ENCODE measurements around the gene KCNQ1.

KCNQ1 gene

DNA sequence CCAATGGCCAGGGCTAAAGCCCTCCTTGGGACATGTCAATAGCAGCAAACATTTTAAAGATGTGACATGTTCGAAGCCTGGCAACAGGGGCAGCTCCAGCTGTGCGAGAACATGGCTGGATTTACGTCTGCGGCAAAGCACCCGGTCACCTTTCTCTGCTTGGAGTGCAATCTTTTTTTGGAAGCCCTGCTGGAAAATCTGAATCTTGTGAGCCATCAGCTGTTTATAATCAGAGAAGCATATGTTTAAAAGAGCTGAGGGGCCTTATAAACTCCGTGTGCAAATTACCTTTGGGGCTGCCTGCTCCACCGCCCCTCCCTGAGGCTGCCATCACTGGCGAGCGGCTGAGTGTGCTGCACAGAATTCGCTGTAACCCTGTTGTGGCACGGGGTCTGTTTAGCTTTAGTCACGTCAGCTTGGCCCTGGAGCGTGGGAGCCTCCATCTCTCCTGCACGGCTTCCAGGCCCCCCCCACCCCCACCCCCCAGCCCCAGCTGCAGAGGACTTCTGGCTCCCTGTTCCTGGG lies 264.0 kb downstream of the KCNQ1 start:
- DNase-seq = no peak

DNA sequence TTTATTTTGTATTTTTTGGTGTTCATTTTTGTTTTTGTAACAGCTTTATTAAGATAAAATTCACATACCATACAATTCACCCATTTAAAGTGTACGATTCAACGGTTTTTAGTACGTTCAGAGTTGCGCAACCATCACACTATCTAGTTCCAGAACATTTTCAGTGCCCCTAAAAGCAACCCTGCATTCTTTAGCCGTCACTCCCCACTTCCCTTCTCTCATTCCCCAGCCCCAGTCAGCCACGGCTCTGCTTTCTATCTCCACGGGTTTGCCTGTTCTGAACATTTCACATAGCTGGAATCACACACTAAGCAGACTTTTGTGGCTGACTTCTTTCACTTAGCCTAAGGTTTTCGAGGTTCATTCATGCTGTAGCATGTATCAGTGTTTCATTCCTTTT lies 264.6 kb downstream of the KCNQ1 start:
- no peak for DNase-seq

DNA sequence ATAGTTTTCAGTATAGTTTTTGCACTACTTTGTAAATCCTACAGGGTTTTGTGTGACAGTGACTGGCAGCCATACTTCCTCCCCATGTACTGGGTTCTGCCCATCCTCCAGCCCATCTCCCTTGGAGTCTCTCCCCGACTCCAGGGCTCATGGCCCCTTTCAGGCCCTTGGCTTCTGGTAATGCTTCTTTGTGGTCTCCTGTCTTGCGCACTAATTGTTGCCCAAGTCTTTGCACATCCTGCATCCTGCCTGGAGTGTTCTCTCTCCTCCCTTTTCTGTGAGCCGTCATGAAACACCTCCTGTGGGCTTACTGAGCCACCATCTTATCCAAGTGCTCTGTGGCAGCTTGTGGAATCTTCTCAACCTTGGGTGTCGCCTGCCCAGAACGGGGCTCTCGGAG lies 266.4 kb downstream of the KCNQ1 start:
- no peak for DNase-seq

DNA sequence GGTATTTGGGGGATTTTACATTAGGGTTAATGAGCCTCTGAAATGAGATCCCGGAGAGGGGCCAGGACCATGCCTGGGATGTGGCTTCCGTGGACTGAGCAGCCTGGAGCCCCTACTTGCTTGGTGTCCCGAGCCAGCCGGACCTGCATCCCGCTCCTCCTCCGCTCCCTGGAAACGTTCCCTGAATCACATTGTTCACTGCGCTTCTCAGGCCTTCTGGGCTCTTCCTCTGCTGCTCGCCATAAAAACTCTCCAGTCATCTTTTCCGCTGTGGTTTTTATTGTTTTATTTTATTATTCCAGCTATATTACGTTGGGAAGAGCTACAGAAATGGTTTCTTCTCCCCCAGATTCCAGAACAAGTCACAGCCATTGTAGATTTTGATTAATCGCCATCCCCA lies 268.3 kb downstream of the KCNQ1 start:
- DNase-seq = no peak

DNA sequence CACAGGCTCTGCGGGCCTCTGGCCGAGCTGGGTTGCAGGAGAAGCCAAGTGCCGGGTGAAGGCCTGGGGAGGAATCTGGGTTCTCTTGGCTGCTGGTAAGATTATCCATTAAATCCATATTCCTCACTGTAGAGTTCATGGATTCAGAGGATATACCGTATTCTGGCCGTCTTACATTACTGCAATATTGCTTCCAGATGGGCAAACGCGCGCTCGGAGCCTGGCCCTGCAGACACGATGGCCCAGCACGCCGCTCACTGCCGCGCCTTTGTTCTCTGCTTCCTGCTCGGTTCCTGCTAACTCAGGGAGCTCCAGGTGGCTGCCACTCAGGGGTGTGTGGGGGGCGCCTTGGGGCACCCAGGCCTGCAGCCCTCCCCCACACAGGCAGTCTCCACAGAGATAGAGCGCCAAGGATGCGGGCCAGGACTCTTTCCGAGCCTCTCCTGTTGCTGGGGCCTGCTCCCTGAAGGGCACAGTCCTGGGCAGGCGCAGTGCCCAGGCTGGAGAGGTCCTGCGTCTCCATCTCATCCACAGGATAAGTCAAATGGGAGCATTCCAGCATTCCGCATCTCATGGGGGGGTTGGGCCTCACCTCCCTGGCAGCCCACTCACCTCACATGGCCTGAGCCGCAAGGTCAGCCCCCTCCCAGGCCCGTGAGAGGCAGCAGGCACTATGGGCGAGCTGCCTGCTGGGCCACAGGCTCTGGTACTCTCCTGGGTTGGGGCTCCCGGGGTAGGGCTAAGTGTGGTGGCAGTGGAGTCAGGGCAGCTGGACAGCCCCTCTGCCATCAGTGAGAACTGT lies 269.1 kb downstream of the KCNQ1 start:
- no peak for DNase-seq

DNA sequence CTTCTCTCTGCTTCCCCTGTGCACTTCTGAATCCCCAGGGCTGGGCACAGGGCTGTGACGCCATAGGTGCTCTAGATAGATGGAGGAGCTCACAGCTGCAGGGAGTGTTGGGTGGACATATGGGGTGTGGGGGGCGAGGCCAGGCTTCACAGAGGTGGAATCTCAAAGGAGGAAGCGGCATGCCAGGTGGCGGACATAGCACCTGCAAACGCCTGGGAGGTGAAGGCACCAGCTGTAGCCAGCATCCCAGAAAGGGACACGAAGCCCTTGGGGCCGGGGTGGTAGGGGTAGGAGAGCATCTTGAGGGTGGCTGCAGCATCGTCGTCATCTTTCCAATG lies 269.6 kb downstream of the KCNQ1 start:
- DNase-seq = no peak

DNA sequence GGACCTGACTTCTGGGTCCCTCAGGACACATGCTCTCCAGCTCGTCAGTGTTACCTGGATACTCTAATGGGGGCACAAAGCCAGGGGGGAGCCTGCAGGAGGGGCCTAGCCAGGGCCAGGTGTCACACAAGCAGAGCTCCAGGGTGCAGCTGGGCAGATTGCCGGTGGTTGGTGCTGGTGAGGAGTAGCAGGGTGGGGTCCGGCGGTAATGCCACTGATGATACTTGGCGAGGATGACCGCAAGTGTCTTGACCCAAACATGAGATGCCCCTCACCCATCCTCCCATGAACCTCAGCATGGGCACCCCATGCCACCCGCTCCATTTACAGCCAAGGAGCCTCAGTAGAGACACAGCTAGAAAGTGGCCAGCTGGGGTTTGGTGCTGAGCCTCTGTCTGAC lies 270.1 kb downstream of the KCNQ1 start:
- no peak for DNase-seq

DNA sequence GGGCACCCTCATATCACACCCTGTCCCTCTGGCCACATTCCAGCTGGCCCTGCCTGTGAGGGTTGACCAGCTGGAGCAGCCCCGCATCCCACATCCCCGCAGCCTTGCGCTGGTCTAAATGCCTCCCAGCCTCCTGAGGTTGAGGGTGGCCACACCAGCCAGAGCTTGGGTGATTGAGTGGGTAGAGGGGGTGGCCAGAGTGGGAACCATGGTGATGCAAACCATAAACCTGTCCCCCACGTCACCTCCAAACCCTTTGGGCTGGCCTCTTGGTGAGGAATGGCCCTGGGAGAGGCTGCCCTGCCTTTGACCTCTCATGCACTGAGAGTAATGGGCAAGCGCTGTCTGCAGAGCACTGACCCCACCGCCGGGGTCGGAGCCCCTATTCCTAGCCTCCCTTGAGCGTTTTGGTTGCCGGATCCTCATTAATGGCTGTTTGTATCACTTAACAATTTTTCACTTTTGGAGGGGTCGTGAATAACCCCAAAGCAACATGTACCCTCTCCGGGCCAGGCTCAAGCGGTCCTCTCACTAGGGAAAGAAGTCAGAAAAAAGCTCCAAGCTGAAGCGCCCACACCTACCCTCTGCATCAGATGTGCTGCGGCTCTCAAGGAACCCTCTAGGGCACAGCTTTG lies 271.0 kb downstream of the KCNQ1 start:
- no peak for DNase-seq

DNA sequence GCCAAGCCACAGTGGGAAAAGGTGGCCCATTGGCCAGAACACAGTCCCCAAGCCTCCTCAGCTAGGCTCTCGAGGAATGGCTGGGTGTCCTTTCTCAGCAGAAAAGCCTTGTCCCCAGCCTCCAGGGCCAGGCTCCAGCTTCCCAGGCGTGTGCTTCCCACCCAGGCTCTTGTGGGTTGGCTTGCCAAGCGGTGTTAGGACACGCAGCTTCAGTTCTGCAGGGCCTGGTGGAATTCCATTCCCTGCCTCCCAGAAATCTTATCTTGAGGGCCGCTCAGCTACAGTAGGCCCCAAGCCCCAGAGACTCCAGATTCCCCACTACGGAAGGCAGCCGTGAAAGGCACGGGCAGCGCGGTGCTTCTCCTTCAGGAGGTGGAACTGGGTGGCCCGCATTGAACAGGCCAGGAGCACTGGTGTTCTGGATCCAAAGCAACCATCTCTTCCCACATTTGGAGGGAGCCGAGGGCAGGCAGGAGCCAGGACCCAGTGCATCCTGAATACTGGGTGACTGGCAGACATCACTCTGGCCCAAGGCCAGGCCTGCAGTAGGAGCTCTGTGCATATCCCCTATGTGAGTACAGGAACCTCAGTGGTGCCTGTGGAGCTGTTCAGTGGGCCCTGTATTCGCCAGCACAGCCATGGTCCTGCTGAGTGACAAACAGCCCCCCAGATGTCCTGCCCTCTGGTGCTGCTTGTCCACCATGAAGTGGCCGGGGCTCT lies 271.7 kb downstream of the KCNQ1 start:
- no peak for DNase-seq

DNA sequence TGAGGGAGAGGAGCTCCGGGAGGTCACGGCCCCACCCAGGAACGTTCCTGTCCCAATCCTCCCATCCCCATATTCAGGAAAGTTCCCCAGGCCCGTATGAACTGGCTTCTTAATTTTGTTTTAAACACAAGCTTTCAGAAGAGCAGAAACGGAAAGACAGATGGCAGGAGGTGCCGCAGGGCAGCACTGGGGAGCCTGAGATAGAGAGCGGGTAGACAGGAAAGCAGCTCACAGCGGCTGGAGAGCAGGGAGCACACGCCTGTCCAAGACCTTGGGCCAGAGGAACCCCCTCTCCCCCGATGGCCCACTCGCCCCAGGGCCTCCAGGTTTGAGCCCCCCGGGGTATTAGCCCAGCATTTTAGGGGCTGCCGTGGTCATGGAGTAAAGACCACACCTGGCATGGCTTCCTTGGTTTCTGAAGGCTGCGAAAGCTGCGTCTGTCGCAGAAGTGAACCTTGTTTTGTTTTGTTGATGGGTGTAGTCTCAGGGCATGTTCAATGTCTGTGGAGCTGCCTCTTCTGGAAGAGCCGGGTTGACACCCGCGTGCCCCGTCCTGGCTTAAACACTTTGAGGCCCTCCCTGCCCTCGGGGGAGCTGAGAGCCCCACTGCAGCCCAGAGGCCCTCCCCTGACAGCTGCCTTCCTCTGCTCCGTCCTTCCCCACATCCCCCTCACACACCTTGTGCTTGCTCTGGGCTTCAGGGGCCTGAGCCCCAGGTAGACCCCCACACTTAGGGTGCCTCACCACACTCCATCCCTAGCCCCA lies 272.9 kb downstream of the KCNQ1 start:
- DNase-seq = no peak

DNA sequence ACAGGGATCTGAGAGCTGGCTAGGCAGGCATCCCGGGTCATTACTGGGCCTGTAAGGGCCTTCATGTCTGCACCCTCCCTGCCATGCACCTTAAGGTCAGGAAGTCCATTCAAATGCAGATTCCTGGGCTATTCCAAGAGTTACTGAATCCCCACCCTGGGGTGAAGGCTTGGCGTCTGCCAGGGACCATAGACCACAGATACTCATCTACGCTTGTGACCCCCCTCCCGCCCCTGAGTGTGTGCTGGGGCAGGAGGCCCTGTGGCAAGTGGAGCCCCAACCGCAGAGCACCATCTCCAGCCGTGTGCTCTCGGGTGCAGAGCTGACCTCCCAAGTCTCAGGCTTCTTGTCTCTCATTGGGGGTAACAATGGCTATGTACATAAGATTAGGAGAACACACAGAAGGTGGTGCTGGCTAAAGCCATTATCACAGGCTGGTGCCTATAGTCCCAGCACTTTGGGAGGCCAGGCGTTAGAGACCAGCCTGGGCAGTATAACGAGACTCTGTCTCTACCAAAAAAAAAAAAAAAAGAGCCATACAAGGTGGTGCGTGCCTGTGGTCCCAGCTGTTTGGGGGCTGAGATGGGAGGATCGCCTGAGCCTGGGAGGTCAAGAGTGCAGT lies 274.1 kb downstream of the KCNQ1 start:
- DNase-seq = no peak

DNA sequence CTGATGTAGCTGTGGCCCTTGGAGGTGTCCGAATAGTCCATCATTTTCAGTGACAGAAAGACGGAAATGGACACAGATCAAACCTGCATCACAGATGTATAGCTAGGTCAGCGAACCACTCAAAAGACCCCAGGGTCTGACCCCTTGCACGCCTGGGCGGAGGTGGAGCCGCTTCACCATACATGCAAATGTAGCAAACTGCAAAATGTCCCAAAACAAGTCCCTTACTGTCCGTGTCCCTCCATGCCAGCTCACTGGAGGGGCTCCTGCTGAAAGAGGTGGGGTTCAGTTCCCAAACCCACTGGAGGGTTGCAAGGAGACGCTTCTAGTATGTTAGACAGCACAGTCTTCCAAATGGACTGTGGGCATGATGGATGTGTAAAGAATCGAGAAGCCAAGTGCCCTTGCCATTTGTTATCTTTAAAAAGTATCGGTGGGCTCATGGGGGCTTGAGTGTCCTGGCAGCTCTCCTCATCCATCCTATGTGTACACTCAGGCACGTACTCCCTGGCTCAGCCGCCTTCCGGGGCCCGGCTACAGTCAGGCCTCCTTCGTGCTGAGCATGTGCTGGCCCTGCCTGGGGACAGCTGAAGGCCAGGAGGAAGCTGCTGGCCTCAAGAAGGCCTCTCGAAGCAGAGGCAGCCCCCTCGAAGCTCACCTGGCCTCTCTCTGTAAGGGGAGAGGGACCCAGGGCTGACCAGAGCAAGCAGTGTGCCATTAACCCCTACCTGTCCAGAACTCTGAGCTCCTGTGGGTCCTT lies 275.2 kb downstream of the KCNQ1 start:
- no peak for DNase-seq

DNA sequence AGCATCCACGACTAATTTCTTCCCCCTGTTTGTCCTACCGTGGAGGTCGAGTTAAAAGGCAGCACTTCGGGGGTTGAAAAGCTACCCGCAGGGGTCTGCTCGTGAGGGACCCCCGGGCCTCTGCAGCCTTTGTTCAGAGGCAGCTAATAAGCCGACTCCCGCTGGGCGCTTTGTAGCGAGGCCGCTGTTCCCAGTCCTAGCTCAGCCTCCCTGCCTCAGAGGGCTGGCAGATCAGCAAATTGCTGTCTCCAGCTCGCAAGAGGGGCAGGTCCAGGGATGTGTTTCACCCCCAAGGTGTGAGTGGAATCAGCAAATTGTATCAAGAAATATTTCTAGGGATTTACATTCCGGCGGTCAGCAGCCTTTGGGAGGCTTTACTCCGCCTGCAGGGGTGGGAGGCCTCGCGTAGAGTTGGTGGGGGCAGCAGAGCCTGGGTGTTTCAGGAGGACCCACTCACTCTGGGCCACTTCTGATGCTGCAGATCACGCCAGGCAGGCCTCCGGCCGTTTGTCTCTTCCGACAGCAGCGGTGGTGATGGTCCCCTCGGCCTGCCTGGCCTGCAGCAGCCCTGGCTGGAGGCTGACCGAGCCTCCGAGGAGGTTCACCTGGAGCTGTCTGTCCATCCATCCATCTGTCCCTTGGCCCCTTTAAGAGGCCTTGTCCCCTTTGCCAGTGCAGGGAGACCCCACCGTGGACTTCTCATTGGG lies 276.6 kb downstream of the KCNQ1 start:
- no peak for DNase-seq

DNA sequence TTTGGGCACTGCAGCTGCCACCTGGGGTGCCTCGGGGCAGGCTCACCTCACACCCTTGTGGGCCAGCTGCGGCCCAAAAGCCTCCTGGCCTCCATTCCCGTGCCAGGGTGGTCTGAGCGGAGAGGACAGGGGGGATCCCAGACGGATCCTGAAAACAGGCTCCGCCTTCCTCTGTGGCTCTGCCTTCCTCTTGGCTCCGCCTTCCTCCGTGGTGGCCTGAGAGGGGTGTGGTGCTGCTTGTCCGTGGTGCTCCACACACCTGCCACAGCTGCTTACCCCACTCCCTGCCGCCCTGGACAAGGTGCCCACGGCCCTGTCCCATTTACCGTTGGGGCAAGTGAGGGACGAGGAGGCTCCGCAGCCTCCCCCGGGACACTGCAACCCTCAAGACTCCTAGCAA lies 278.1 kb downstream of the KCNQ1 start:
- DNase-seq = no peak

DNA sequence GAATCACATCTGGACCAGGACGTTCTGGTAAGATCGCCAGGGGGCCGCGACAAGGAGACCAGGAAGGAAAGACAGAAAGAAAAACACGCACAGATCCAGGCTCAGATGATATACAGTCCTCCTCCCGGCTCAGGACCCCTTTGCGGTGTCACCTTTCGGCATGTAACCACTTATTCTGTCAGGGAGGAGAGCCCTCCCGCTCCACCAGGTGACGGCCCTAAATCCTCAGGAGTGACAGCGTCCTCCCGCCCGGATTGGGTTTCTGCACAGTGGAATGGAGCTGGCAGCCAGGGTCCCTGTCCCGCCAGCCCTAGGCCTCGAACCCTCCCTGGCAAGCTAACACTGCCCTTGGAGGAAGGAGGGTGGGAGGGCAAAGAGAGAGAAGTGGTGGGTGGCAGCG lies 279.3 kb downstream of the KCNQ1 start:
- no peak for DNase-seq

DNA sequence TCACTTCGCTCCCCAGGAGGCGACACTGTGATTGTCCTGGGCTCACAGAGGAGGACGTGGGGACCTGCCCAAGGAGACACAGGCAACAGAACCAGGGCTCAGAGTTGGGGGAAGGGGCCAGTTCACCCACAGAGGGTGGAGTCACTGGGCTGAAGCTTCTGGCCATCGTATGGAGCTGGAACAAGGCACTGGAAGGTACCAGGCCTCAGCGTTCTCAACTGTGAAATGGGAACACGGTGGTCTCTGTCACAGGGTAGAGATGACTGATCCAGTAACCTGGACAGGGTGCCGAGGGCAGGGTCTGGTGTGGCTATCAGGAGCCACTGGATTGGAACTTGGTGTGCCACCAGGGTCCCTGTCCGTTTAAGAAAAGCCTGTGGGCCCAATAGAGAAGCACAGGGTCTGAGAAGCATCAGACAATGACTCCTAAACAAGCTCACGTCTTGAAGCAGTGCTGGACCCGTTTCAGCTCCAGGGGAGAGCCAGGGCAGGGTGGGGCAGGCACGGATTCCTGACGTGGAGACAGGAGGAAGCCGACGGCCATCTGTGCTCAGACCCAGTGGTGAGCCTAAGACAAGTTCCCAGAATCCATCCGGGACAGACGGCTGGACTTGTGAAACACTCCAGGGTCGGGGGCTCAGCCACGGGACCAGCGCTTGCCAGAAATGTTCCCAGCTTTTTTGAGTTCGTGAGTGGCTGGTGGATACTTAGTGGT lies 280.0 kb downstream of the KCNQ1 start:
- no peak for DNase-seq

DNA sequence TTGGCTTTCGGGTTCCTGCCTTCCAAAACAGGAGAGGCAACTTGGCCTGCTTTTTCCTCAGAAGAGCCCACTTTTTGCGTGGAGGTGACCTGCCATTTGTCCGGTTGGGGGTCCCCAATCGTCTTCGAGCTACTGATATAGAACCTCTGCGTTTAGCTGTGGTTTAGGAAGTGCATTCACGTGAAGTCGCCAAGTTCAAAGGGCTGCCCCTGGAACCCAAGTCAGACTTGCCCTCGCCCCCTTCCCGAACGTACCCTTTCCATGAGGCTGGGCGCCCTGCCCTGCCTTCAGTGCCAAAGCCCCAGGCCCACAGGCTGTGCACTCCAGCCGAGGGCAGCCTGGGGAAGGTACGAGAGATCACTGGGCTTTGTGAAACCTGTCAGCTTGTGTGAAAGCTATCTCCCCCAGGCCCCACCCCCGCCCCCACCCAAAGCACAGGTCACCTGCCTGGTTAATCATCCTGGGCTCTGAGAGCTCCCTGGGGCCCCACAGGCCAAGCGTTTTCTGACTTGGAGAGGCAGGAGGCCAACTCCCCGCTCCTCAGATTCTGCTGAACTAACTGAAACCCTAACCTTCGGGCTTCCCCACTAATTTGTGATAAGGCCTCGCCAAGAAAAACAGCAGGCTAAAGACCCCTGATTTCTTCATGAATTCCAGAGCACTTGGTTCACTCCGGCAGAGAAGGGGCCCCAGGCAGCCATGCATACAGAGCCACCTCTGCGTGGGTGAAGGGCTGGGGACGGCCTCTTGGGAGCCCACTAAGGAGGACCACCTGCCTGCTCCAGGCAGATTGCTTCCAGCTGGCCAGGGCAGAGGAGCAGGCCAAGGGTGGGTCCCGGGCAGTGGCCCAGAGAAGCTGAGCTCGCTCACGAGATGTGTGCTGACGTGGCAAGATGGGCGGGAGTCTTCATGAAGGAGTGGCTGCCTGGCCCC lies 280.8 kb downstream of the KCNQ1 start:
- no peak for DNase-seq

DNA sequence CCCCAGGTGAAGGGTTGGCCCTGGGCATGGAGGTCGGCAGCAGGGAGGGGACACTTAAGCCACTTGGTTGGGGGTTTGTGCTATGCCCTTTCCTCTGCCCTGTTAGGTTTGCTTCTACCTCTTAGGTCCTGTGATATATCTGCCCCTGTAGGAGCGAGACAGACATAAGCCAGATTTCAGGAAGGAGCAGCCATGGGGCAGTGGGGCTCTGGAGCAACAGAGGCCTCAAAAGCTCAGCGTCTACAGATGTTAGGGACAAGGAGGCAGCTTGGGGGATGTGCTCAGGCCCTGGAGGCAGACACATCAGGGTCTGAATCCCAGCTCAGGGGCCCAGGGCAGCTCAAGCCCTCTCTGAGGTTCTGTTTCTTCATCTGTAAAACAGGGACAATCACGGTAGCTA lies 282.2 kb downstream of the KCNQ1 start:
- no peak for DNase-seq

DNA sequence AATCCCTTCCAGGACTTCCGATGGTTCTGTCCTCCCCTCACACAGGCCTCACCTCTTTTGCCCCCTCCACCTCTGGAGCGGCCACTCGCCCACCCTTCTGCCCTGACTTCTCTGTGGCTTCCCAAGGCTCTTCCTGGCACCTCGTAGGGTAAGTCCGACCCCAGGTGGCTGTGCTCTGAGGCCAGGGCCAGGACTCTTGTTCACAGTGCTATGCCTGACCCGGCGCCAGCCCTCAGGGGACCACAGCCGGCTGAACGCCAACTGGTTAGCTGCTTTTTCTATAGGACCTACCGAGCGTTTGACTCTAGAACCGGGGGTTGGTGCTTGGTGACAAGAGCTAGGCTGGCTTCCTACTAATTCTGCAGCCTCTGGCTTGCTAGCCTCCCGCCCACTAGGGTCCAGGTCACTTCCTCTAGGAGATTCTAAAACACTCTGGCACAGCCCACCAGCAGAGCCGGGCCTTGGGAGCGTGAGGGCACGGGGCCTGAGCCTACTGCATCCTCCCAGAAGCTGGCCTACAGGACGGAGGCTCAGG lies 283.4 kb downstream of the KCNQ1 start:
- no peak for DNase-seq
